Stimulated activated CD8-positive, alpha-beta memory T cell treated with anti-CD3 and anti-CD28 coated beads, Interleukin-12 subunit alpha, Interleukin-12 subunit beta, amount 100 ng/mL, for 1 hour (primary cell): ENCODE measurements around the gene BSG.

Source experiments
- DNase-seq: peaks from one replicate; pipeline ENCODE4 v3.0.0-alpha.2; 2020; ENCODE audit warnings: low read depth

The BSG gene

GRCh38 chr19:572140-572742 lies at the start of gene BSG:
BSG (plus strand) TSS chr19:572596; CDS start chr19:572635, 39 bp downstream.
- DNase-seq, result peak; percentile 98

GRCh38 chr19:522726-523125 lies 49.7 kb upstream of the BSG start:
- no peak for DNase-seq

- no peak for DNase-seq
Measured at GRCh38 chr19:524062-524674, 48.2 kb upstream of the BSG start.

GRCh38 chr19:525029-525428 lies 47.4 kb upstream of the BSG start:
- no peak for DNase-seq

- no peak for DNase-seq
Measured at GRCh38 chr19:525857-526419, 46.5 kb upstream of the BSG start.

GRCh38 chr19:530134-531008 lies 42.0 kb upstream of the BSG start:
- DNase-seq, result no peak

- peak; percentile 69 for DNase-seq
Measured at GRCh38 chr19:531009-531752, 41.2 kb upstream of the BSG start.

- no peak for DNase-seq
Measured at GRCh38 chr19:531753-532560, 40.4 kb upstream of the BSG start, which contains the start of gene CDC34. CDC34 (plus strand) TSS chr19:531760; CDS start chr19:531932, 172 bp downstream.

GRCh38 chr19:532561-533363 lies 39.6 kb upstream of the BSG start:
- no peak for DNase-seq

- DNase-seq, result no peak
Measured at GRCh38 chr19:533364-534058, 38.9 kb upstream of the BSG start.

GRCh38 chr19:534088-534487 lies 38.3 kb upstream of the BSG start:
- DNase-seq, result no peak

GRCh38 chr19:535017-535835 lies 37.2 kb upstream of the BSG start:
- no peak for DNase-seq

GRCh38 chr19:536031-536880 lies 36.1 kb upstream of the BSG start:
- DNase-seq, result no peak

GRCh38 chr19:536881-537404 lies 35.5 kb upstream of the BSG start:
- no peak for DNase-seq

GRCh38 chr19:538641-539428 lies 33.6 kb upstream of the BSG start:
- no peak for DNase-seq

- DNase-seq, result no peak
Measured at GRCh38 chr19:539429-540030, 32.9 kb upstream of the BSG start.
